ENCODE results near the gene ZBTB6.
A peak's percentile ranks its signal among the peaks of the same experiment; 100 is the strongest.
"Not testable (repeated sequence)": the region's sequence is repeated elsewhere in the genome, so short reads cannot be mapped to it uniquely, and the experiment has no call there.

Gene ZBTB6

GRCh38 chr9:122922713-122923112, 9.6 kb upstream of the ZBTB6 start:
- Histone ChIP-seq H3K9me3 (ENCODE audit: control insufficient read depth, low read length) (no peaks in the 10 kb centered on the region), H3K4me3 (ENCODE audit: extremely low read depth, insufficient read depth, low read length, poor library complexity, severe bottlenecking) (no peak overlapping the region), H3K36me3 (ENCODE audit: control insufficient read depth, insufficient read depth, low read length) (peaks cover 21% of the 10 kb centered on the region), H3K4me1 (ENCODE audit: control insufficient read depth, insufficient read depth, low read length, poor library complexity, severe bottlenecking) (no peaks in the 10 kb centered on the region), H3K27ac (ENCODE audit: low read depth, low read length, severe bottlenecking) (no peak overlapping the region)
- 93 to 100% methylated on average over 2 to 8 of the region's 8 CpGs for WGBS, 2 experiments (ENCODE audit: insufficient coverage in 2 of 2)

GRCh38 chr9:122918310-122918709, 5.2 kb upstream of the ZBTB6 start:
- Histone ChIP-seq H3K36me3 (ENCODE audit: control insufficient read depth, insufficient read depth, low read length) (peaks cover 18% of the 10 kb centered on the region), H3K9me3 (ENCODE audit: control insufficient read depth, low read length) (no peaks in the 10 kb centered on the region), H3K4me3 (ENCODE audit: extremely low read depth, insufficient read depth, low read length, poor library complexity, severe bottlenecking) (no peak overlapping the region), H3K4me1 (ENCODE audit: control insufficient read depth, insufficient read depth, low read length, poor library complexity, severe bottlenecking) (no peaks in the 10 kb centered on the region), H3K27ac (ENCODE audit: low read depth, low read length, severe bottlenecking) (no peak overlapping the region)
- 73 to 82% methylated on average over 2 of the region's 2 CpGs for whole genome bisulfite sequencing, 2 experiments (ENCODE audit: insufficient coverage in 2 of 2)

GRCh38 chr9:122912671-122912963, 506 bp downstream of the ZBTB6 start:
- peak overlapping the region; percentile 83 for H3K27ac ChIP-seq (ENCODE audit: low read depth, low read length, severe bottlenecking)
- peaks cover 7% of the 10 kb centered on the region for H3K4me1 ChIP-seq (ENCODE audit: control insufficient read depth, insufficient read depth, low read length, poor library complexity, severe bottlenecking)
- peak overlapping the region; percentile 81 for H3K4me3 ChIP-seq (ENCODE audit: extremely low read depth, insufficient read depth, low read length, poor library complexity, severe bottlenecking)
- peaks cover 17% of the 10 kb centered on the region for H3K36me3 ChIP-seq (ENCODE audit: control insufficient read depth, insufficient read depth, low read length)
- H3K9me3 ChIP-seq (ENCODE audit: control insufficient read depth, low read length), result no peaks in the 10 kb centered on the region
- WGBS, 2 experiments (ENCODE audit: insufficient coverage in 2 of 2), result 4 to 6% methylated on average over 9 of the region's 9 CpGs

GRCh38 chr9:122906122-122906521, 7.0 kb downstream of the ZBTB6 start:
- not testable (repeated sequence) for H3K9me3 ChIP-seq (ENCODE audit: control insufficient read depth, low read length); H3K4me1 ChIP-seq (ENCODE audit: control insufficient read depth, insufficient read depth, low read length, poor library complexity, severe bottlenecking); H3K27ac ChIP-seq (ENCODE audit: low read depth, low read length, severe bottlenecking)
- peak overlapping the region; percentile 18 for H3K4me3 ChIP-seq (ENCODE audit: extremely low read depth, insufficient read depth, low read length, poor library complexity, severe bottlenecking)
- peaks cover 15% of the 10 kb centered on the region for H3K36me3 ChIP-seq (ENCODE audit: control insufficient read depth, insufficient read depth, low read length)
- 96 to 99% methylated on average over 10 to 16 of the region's 16 CpGs for WGBS, 2 experiments (ENCODE audit: insufficient coverage in 2 of 2)

- H3K27ac ChIP-seq (ENCODE audit: low read depth, low read length, severe bottlenecking), result peak within 1 kb of the TSS; percentile 89
- peak within 1 kb of the TSS; percentile 75 for H3K4me3 ChIP-seq (ENCODE audit: extremely low read depth, insufficient read depth, low read length, poor library complexity, severe bottlenecking)
- H3K36me3 ChIP-seq (ENCODE audit: control insufficient read depth, insufficient read depth, low read length), result peaks cover 6% of the 10 kb centered on the region
- H3K4me1 ChIP-seq (ENCODE audit: control insufficient read depth, insufficient read depth, low read length, poor library complexity, severe bottlenecking), result peaks cover 3% of the 10 kb centered on the region
- 0% methylated on average over 64 to 65 of the region's 77 CpGs for WGBS, 2 experiments (ENCODE audit: insufficient coverage in 2 of 2)
- no peaks in the 10 kb centered on the region for H3K9me3 ChIP-seq (ENCODE audit: control insufficient read depth, low read length)
These were observed 8.1 kb downstream of the ZBTB6 start, which contains the start of gene RC3H2 for GRCh38 chr9:122904823-122905710. RC3H2 (minus strand) TSS chr9:122905359; CDS start chr9:122897509, 7,850 bp downstream.

GRCh38 chr9:122904466-122904822, 8.7 kb downstream of the ZBTB6 start:
- Histone ChIP-seq H3K36me3 (ENCODE audit: control insufficient read depth, insufficient read depth, low read length) (peaks cover 4% of the 10 kb centered on the region), H3K27ac (ENCODE audit: low read depth, low read length, severe bottlenecking) (peak overlapping the region; percentile 89), H3K9me3 (ENCODE audit: control insufficient read depth, low read length) (no peaks in the 10 kb centered on the region), H3K4me3 (ENCODE audit: extremely low read depth, insufficient read depth, low read length, poor library complexity, severe bottlenecking) (peak overlapping the region; percentile 75), H3K4me1 (ENCODE audit: control insufficient read depth, insufficient read depth, low read length, poor library complexity, severe bottlenecking) (peaks cover 3% of the 10 kb centered on the region)
- WGBS, 2 experiments (ENCODE audit: insufficient coverage in 2 of 2), result 0% methylated on average over 3 of the region's 8 CpGs

- Histone ChIP-seq H3K36me3 (ENCODE audit: control insufficient read depth, insufficient read depth, low read length) (peaks cover 25% of the 10 kb centered on the region), H3K27ac (ENCODE audit: low read depth, low read length, severe bottlenecking) (no peak overlapping the region), H3K9me3 (ENCODE audit: control insufficient read depth, low read length) (no peaks in the 10 kb centered on the region), H3K4me1 (ENCODE audit: control insufficient read depth, insufficient read depth, low read length, poor library complexity, severe bottlenecking) (peaks cover 3% of the 10 kb centered on the region), H3K4me3 (ENCODE audit: extremely low read depth, insufficient read depth, low read length, poor library complexity, severe bottlenecking) (no peak overlapping the region)
- WGBS, 2 experiments (ENCODE audit: insufficient coverage in 2 of 2), result 100% methylated on average over 1 of the region's 2 CpGs
These were observed 12.3 kb downstream of the ZBTB6 start for GRCh38 chr9:122900791-122901190.

GRCh38 chr9:122897969-122898368, 15.2 kb downstream of the ZBTB6 start:
- no CpG with 5 or more reads among the region's 1 CpG for WGBS, 2 experiments (ENCODE audit: insufficient coverage in 2 of 2)
- no peak overlapping the region for H3K27ac ChIP-seq (ENCODE audit: low read depth, low read length, severe bottlenecking)
- peaks cover 1% of the 10 kb centered on the region for H3K4me1 ChIP-seq (ENCODE audit: control insufficient read depth, insufficient read depth, low read length, poor library complexity, severe bottlenecking)
- no peak overlapping the region for H3K4me3 ChIP-seq (ENCODE audit: extremely low read depth, insufficient read depth, low read length, poor library complexity, severe bottlenecking)
- H3K9me3 ChIP-seq (ENCODE audit: control insufficient read depth, low read length), result no peaks in the 10 kb centered on the region
- peaks cover 51% of the 10 kb centered on the region for H3K36me3 ChIP-seq (ENCODE audit: control insufficient read depth, insufficient read depth, low read length)

- 100% methylated on average over 1 of the region's 3 CpGs; no CpG with 5 or more reads in 1 of the 2 experiments for WGBS, 2 experiments (ENCODE audit: insufficient coverage in 2 of 2)
- no peaks in the 10 kb centered on the region for H3K9me3 ChIP-seq (ENCODE audit: control insufficient read depth, low read length)
- H3K4me1 ChIP-seq (ENCODE audit: control insufficient read depth, insufficient read depth, low read length, poor library complexity, severe bottlenecking), result no peaks in the 10 kb centered on the region
- H3K4me3 ChIP-seq (ENCODE audit: extremely low read depth, insufficient read depth, low read length, poor library complexity, severe bottlenecking), result no peak overlapping the region
- H3K27ac ChIP-seq (ENCODE audit: low read depth, low read length, severe bottlenecking), result no peak overlapping the region
- peaks cover 85% of the 10 kb centered on the region for H3K36me3 ChIP-seq (ENCODE audit: control insufficient read depth, insufficient read depth, low read length)
These were observed 24.6 kb downstream of the ZBTB6 start for GRCh38 chr9:122888480-122888879.

GRCh38 chr9:122883125-122883524, 30.0 kb downstream of the ZBTB6 start:
- Histone ChIP-seq H3K9me3 (ENCODE audit: control insufficient read depth, low read length) (no peaks in the 10 kb centered on the region), H3K27ac (ENCODE audit: low read depth, low read length, severe bottlenecking) (no peak overlapping the region), H3K4me1 (ENCODE audit: control insufficient read depth, insufficient read depth, low read length, poor library complexity, severe bottlenecking) (no peaks in the 10 kb centered on the region), H3K36me3 (ENCODE audit: control insufficient read depth, insufficient read depth, low read length) (peaks cover 92% of the 10 kb centered on the region), H3K4me3 (ENCODE audit: extremely low read depth, insufficient read depth, low read length, poor library complexity, severe bottlenecking) (no peak overlapping the region)
- WGBS, 2 experiments (ENCODE audit: insufficient coverage in 2 of 2), result 90% methylated on average over 1 of the region's 2 CpGs; no CpG with 5 or more reads in 1 of the 2 experiments

- 100% methylated on average over 1 of the region's 2 CpGs; no CpG with 5 or more reads in 1 of the 2 experiments for WGBS, 2 experiments (ENCODE audit: insufficient coverage in 2 of 2)
These were observed 33.7 kb downstream of the ZBTB6 start for GRCh38 chr9:122879443-122879842.

More at GRCh38 chr9:122879443-122879842, 33.7 kb downstream of the ZBTB6 start:
- H3K27ac ChIP-seq (ENCODE audit: low read depth, low read length, severe bottlenecking), result no peak overlapping the region
- no peaks in the 10 kb centered on the region for H3K9me3 ChIP-seq (ENCODE audit: control insufficient read depth, low read length)
- H3K4me1 ChIP-seq (ENCODE audit: control insufficient read depth, insufficient read depth, low read length, poor library complexity, severe bottlenecking), result no peaks in the 10 kb centered on the region
- peaks cover 95% of the 10 kb centered on the region for H3K36me3 ChIP-seq (ENCODE audit: control insufficient read depth, insufficient read depth, low read length)
- H3K4me3 ChIP-seq (ENCODE audit: extremely low read depth, insufficient read depth, low read length, poor library complexity, severe bottlenecking), result no peak overlapping the region
